AG10803 (cell line): ENCODE data around the gene SHOC1.
"Not testable (repeated sequence)": the region's sequence is repeated elsewhere in the genome, so short reads cannot be mapped to it uniquely, and the experiment has no call there.

ENCODE experiments used
- DNase-seq: peaks from one replicate; pipeline ENCODE4 v3.0.0; 2010; ENCODE audit warnings: low read depth
- H3K4me3 ChIP-seq: 2 replicates; pipeline ENCODE4 v1.5.1; 2011; ENCODE audit warnings: mild to moderate bottlenecking, low read length, control low read depth
- CTCF ChIP-seq: conservative IDR thresholded peaks from 2 replicates; pipeline ENCODE4 v1.5.1; 2011; ENCODE audit warnings: mild to moderate bottlenecking, low read length, control low read depth, inconsistent platforms

Gene SHOC1

GRCh38 chr9:111819360-111819759, 24.6 kb upstream of the SHOC1 start:
- no peak for DNase-seq
- H3K4me3 ChIP-seq, result no peak overlapping the region
- no peak for TF ChIP-seq CTCF

- no peak overlapping the region for H3K4me3 ChIP-seq
- DNase-seq, result no peak
- TF ChIP-seq CTCF, result no peak
Measured at GRCh38 chr9:111815285-111816070, 20.7 kb upstream of the SHOC1 start.

DNA sequence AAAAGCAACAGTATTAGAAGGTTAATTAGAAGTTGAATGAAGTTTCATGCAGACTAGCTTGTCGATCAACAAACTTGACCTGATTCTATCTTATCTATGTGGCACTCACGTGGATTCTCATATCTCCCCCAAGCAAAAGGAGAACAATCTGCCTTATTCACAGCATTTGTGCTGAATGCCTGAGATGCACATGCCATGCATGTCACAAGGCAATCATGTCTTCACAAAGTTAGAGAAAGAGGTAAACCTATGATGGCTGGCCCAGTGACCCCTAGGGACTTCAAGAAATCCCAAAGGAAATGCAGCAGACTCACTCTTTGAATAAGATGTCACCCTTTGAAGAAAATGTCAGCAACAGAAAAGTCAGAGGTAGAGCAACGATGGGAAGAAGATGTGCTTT, 17.6 kb upstream of the SHOC1 start:
- TF ChIP-seq CTCF, result no peak
- no peak for DNase-seq
- no peak overlapping the region for H3K4me3 ChIP-seq

- no peak overlapping the region for H3K4me3 ChIP-seq
- no peak for TF ChIP-seq CTCF
- no peak for DNase-seq
Measured at GRCh38 chr9:111810908-111811307, 16.2 kb upstream of the SHOC1 start.

- H3K4me3 ChIP-seq, DNase-seq: not testable (repeated sequence)
Measured at GRCh38 chr9:111810415-111810814, 15.7 kb upstream of the SHOC1 start.

- no peak for DNase-seq
- no peak overlapping the region for H3K4me3 ChIP-seq
- TF ChIP-seq CTCF, result no peak
Measured at GRCh38 chr9:111807197-111807596, 12.5 kb upstream of the SHOC1 start.

- no peak for DNase-seq
- H3K4me3 ChIP-seq, result no peak overlapping the region
Measured at GRCh38 chr9:111806259-111806658, 11.5 kb upstream of the SHOC1 start.

More at GRCh38 chr9:111806259-111806658, 11.5 kb upstream of the SHOC1 start:
- no peak for TF ChIP-seq CTCF
